NB4 (cell line): ENCODE measurements around the gene HNRNPK.

ENCODE experiments used
- CTCF ChIP-seq: IDR thresholded peaks from one replicate; pipeline ENCODE4 v1.5.1; 2012; ENCODE audit warnings: low read depth, low read length
- POLR2A ChIP-seq: IDR thresholded peaks from 2 replicates; pipeline ENCODE4 v1.6.1; 2011; ENCODE audit warnings: mild to moderate bottlenecking; ENCODE audit not compliant: insufficient read length; ENCODE audit errors: extremely low read depth

GRCh38 chr9:83927591-83927990 is 52.4 kb downstream of the HNRNPK start:
- TF ChIP-seq CTCF (no peak), POLR2A (no peak)
